Forelimb muscle (tissue), 1 donor: ENCODE results near the gene HOXA11. TPM values are rescaled to one million over a fixed set of nuclear protein-coding genes. Genes with fewer than 3 reads are reported as not detected.

Experiments
- DNase-seq: peaks from one replicate; pipeline ENCODE4 v3.0.0-alpha.2; 2013; ENCODE audit warnings: low read depth
- polyA plus RNA-seq: library from polyadenylated mRNA; unstranded; fragments of 120-200 nt; gene quantifications from one replicate; pipeline ENCODE4 v1.2.1, GENCODE V29; 2013; ENCODE audit not compliant: insufficient read length

The HOXA11 gene
- polyA plus RNA-seq, 1 donor, result 1.2 TPM

DNA sequence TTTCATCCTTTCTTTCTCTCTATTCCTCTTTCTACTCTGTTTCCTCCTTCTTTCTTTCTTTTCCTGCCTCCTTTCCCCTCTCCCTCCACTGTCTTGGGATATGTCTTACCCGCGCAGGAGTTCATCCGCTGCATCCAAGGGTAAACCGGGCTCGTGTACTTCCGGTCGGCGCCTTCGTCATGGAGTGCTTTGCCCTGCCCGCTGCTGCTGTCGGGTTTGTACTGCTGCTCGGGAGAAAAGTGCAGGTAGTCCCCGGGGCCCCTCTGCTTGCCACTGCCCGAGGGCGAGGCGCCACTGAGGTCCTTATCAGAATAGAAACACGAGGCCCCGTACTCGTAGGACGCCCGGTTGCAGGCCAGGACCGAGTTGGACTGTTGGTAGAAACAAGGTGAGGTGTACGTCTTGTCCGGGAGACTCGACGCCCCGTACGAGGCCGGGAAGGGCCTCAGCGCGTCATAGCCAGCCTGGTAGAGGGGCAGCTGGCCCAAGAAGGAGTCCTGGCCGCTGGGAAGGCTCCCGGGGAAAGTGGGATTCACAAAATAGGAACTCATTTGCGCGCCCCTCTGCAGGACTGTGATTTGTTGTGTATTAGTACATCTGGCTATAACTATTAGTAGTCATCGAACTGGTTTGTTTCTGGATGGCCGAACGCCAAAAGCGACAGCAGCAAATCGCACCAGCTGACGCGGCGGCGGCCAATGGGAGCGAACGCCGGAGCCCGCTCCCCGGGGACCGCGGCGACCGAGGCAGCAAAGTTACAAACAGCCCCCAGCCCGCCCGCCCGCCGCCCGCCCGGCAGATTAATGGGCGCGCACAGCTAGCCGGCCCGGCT, 37.6 kb downstream of the HOXA11 start, which contains the start of gene HOXA6:
Gene HOXA6, minus strand, starts transcription at position 576 of the 832 bp plus-strand sequence. Its CDS starts 25 bp downstream, at position 551.
- no peak for DNase-seq

DNA sequence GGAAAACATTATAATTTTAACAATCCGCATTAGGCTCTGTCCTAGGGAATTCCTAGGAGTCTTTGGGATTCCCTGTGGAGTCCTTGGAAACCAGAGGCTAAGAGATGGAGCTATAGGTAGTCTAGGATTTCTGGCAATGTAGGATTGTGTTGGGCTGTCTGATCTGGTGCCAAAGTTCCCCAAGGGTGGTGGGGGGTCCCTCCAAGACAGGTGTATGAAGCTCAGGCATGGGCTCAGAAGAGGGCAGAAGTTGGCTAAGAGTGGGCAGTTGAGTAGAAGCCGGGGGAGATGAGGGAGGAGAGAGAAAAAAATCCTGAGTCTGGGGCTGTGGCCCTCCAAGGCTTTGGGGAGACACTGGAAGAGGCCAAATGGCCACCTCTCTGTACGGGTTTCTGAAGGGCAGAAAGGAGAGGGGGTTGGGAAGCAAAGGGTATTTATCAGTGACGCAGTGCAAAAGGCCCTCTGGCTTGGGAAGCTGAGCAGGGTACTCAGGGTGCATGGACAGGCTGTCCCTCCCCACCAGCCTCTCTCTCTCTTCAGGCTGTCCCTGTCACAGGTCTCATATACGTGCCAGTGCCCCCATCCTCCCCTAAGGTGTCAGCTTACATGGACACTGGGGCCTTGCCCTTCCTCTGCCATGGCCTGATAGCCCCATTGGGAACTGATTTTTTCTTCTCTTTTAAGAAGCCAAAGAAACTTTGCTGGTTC, 38.4 kb downstream of the HOXA11 start:
- DNase-seq, result no peak

DNA sequence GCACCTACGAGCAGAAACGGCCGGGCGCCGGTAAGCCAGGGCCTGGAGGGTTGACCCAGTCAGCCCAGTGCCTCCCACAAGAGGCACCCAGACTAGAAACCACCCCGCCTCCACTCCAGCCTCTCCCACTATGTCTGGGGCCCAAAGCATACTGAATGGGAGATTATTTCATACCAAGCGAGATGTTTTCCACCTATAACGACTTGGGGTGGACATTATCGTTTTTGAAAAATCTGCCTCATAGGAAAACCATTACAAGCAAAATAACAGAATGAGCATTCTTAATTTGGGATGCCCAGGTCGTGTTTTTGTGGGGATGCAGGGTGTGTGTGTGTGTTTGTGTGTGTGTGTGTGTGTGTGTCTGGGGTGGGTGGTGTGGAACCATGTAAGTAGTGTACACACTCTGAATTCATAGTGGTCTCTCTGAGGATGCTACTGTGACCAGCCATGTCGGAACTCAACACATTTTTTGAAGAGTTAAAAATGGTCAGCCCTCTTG, 39.1 kb downstream of the HOXA11 start:
- no peak for DNase-seq

DNA sequence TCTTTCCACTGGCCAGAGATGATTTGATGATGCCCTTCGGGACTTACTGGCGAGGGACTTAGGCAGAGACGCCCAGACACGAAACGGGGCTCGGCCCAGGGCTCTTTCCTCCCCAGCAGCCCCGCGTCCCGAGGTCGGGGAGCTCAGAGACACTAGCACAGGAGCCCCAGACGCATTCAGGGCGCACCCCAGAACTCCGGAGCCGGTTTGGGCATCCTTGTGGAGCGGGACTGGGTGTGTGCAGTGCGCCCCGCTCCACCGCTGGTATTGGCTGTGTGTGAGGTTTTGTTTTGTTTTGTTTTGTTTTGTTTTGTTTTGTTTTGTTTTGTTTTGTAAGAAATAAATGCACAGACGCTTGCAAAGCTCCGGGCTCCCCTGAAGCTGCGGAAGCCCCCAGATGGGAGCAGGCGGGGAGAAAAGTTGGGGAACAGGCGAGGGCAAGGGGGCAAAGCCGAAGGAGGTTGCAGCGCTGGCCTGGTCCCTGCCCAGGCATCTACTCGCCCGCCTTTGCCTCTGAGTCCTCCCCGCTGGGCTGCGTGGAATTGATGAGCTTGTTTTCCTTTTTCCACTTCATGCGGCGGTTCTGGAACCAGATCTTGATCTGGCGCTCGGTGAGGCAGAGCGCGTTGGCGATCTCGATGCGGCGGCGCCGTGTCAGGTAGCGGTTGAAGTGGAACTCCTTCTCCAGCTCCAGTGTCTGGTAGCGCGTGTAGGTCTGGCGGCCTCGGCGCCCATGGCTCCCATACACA, 39.7 kb downstream of the HOXA11 start:
- DNase-seq, result no peak

DNA sequence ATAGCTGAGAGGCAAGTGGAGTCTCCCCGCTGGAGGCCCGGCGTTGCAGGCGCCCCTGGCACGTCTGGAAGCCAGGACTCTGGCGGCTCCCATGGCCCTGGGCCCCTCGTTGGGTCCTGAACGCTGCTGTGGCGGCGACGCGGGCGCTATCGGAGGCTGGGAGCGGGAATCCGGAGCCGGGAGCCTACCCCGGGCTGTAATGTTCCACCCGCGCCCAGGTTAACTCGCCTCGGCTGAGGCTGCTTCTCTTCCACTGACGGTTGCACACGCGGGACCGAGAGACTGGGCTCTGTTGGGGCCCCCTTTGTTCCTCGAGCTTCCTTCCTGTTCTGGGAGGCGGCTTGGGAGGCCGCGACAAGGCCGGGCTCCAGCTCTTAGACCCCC, 40.3 kb downstream of the HOXA11 start:
- DNase-seq, result no peak

DNA sequence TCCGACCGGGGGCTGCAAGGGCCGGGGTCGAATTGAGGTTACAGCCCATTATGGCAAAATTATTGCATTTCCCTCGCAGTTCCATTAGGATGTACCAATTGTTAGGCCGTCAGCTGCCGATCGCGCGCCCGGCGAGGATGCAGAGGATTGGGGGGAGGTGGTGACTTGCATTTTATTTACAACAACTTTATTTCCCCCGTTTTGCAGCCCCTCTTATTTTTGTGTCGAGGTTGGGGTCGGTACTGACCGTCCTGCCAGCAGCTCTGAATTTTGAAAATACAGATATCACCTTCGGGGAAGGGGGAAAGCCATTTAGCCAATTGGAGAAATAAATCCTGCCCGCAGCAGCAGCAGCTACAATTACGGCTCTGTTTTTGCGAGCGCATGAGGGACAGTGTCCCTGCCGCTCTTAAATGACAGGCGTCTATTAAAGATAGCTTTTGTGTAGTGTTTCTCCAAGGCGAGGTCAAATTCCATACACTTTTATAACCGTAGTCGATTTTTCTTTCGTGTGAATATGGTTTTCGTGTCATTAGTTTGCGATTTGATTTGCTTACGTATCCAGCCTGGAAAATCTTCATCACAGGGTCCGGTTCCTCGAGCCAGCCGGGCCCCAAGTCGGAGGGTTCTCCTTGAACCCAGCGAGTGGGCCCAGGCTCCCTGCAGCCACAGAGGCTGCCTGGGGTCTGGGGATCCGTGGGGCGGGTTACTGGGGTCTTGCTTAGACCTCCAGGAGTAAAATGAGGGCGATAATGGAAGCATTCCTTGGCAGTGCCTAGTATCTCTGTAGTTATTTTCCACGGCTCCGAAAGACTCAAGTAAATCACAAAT, 40.9 kb downstream of the HOXA11 start:
- DNase-seq, result no peak

DNA sequence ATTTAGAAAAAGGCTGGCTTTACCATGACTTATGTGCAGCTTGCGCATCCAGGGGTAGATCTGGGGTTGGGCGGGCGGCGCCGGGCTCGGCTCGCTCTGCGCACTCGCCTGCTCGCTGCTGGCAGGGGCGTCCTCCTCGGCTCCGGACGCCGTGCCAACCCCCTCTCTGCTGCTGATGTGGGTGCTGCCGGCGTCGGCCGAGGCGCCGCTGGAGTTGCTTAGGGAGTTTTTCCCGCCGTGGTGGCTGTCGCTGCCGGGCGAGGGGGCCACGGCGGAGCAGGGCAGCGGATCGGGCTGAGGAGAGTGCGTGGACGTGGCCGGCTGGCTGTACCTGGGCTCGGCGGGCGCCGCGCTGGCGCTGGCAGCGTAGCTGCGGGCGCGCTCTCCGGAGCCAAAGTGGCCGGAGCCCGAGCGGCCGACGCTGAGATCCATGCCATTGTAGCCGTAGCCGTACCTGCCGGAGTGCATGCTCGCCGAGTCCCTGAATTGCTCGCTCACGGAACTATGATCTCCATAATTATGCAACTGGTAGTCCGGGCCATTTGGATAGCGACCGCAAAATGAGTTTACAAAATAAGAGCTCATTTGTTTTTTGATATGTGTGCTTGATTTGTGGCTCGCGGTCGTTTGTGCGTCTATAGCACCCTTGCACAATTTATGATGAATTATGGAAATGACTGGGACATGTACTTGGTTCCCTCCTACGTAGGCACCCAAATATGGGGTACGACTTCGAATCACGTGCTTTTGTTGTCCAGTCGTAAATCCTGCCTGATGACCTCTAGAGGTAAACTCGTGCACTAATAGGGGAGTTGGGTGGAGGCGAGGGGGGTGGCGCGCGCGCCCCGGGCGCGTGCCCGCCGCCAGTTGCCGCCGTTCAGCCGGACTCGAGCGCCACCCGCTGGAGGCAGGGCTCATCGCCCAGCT, 41.7 kb downstream of the HOXA11 start, which contains the start of gene HOXA5:
Gene HOXA5, minus strand, starts transcription at position 659 of the 927 bp plus-strand sequence. Its CDS starts 74 bp downstream, at position 585.
- DNase-seq, result peak; percentile 88

DNA sequence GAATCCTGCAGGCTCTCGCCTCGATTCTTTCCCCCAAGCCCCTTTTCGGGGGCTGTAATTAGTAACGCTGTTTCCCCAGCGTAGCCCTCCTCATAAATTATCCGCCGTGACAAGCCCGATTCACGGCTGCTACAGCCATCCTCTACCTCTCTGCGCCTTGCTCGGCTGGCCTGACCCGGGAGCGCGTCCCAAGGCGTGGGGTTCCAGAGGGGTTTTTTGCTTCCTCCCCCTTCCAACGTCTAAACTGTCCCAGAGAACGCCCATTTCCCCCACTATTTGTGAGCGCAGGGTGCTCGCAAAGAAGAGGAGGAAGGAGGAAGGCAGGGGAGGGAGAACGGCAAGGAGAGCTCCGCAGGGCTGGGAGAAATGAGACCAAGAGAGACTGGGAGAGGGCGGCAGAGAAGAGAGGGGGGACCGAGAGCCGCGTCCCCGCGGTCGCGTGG, 42.4 kb downstream of the HOXA11 start:
- no peak for DNase-seq

DNA sequence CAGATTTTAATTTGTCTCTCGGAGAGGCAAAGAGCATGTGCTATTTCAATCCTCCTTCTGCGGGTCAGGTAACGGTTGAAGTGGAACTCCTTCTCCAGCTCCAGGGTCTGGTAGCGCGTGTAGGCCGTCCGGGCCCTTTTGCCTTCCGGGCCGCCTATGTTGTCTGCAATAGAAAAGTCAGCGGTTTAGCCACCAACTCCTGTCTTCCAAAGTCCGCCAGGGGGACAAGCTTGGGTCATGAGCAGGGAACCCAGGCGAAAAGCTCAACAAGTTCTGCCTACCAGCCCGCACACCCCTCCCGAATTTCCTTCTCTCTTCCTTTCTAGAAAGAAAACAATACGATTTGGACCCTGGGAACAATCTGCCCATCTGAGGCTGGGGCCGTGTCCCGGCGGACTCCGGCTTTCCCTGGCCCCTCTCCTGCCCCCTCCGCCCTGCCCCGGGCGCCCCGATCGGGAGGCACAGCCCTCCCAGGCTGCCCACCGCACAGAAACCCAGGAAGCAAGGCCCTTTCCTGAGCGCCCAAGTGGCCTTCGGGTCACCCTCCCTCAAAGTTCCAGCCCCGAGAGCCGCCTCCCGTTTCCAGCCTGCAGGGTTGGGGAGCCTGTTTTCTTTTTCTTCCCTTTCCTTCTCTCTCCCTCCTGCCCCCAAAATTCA, 43.0 kb downstream of the HOXA11 start:
- no peak for DNase-seq

DNA sequence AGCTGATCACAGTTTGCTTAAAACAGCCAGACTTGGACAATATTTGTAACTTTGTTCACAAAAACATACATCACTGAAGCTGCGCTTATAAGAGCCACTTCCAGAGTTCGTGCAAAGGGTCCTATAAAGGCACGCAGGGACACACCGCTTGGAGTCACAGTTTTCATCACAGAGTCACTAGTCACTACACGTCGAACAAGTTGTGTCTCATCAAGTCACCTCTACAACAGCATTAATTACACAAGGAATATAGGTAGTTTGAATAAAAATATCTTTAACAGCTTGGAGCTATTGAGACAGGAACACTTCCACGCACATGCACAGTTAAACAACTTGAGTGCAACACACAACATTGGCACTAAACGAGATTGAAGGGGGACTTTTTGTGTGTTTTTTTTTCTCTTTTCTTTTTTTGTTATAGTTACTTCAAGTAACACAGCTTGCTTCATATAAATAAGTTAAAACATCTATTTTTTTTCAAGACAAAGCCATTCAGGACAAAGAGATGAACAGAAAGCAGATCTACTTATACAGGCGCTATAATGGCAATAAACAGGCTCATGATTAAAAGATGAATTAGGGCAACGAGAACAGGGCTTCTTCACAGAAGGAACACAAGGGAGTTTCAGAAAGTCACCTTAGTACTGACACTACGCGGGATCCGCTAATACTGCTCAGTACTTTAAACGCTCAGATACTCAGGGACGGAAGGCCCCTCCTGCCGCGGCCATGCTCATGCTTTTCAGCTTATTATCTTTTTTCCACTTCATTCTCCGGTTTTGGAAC, 43.7 kb downstream of the HOXA11 start:
- no peak for DNase-seq

DNA sequence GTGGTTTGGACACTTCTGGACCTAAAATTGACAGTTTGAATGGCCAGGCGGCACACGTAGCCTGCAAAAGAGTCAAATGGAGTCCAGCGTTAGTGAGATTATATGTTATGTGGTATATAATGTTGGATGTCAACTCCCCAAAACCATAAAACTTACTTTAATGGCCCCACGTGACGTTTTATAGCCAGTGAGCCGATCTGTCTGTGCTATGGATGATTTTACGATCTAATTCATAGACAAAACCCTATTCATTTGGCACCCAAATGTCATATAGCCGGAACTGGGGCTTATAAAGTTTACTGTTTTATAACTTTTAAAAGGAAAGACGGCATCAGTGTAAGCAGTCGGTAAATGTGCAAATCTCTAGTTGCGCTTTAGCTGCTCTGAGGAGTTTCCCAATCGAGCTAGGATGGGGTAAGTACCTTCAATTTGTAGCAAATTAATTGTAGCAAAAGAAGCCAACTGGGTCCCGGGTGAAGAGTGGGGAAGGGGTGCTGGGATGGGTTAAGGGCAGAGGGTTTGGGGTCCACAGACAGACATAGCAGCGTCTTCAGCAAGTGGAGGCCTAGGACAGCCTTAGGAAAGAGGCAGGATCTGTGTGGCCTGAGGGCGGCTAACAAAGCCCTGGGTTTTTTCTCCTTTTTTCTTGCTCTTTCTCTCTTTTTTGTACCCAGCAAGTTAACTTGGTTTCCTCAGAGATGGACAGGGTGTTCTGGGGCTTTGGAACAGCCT, 44.7 kb downstream of the HOXA11 start:
- no peak for DNase-seq

DNA sequence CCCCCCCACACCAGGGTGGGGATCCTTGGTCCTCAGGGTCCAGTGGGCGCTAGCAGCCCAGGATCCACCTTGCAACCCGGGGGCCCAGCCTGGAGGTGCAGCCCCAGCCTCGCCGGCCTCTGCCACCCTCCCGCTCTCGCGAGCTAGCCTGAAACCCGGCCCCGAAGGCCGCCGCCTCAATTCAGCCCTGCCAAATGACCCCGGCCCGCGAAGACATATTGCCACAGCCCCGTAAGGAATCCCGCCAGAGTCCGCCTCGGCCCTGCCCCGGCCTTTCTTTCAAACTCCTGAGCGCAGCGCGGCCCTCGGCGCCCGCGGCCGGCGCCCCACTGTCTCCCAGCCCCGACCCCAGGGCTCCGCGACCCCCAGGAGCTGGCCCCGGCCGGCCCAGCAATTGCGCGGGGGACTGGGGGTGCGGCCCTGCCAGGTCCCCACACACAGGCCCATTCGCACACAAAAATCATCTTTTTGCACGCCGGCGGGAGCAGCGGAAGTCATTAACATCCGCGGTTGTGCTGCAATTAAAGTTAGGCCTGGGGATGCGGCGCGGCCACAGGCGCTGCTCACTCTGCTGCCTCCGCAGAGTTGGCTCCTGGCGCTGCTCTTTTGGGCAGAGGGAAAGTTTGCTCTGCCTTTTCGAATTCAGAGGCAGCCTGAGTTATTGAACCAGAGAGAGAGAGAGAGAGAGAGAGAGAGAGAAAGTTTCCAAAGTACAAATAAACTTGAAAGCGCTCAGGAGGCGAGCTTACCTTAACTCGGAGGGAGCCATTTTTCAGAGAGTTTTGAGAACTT, 45.5 kb downstream of the HOXA11 start:
- no peak for DNase-seq

DNA sequence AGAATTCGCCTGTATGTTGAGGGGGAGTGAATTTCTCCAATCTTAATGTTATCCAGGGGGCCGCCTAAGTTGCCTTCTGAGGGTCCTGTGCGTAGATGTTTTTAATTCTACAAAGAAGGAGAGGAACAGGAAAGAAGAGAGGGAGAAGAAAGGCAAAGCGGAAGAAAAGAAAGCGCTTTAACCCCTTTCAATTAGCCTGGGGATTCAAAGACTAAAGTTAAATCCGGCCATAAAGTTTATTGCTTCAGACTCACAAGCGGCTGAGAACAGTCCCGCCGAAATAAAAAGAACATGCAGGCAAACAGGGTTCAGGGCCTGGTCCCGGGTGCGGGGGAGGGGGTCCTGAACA, 46.1 kb downstream of the HOXA11 start:
- DNase-seq, result no peak

DNA sequence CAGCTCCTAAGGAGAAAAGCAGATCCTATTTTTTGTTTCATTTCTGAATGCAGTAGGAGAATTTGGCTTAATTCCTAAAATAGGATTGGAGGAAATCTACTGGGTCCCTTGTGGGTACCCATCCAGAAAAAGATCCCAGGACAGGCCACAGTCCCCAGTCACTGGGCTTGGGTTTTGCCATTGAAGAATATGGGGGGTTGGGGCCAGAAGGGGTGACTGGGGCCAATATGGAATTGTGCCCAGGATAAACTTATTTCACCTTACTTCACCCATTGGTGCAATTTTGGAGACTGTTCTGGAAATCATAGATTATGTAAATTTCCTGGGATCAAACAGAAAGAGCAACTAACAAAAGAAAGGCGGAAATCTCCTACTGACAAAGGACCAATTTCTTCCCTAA, 46.6 kb downstream of the HOXA11 start:
- DNase-seq, result no peak

DNA sequence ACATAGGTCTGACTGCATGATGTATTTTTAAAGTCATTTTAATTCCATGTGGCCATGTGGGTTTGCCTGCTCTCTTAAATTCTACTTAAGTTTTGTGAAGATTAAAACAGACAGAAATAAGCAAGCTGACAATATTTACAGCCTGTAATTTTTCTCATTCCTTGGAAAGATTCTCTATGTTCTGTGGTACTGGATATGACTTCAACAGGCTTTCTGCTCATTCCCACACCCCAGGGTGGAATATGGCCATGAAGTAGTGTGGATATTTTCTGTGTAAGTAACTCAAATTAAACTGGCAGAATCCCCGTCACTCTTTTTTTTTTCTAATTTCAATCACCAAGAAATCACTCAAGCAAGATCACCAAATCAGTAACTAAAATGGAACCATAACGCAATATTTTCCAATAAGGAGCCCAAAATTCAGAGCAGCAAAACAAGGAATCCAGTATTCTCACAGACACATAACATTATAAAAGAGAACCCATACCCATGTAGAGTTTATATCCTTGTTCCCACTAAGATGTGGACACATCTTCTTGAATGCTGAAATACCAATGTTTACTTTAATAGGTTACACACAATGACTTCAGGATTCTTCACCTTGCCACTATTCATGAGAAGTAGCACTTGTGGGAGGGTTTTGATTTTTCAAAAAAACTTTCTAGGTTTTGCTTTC, 47.3 kb downstream of the HOXA11 start:
- DNase-seq, result no peak

DNA sequence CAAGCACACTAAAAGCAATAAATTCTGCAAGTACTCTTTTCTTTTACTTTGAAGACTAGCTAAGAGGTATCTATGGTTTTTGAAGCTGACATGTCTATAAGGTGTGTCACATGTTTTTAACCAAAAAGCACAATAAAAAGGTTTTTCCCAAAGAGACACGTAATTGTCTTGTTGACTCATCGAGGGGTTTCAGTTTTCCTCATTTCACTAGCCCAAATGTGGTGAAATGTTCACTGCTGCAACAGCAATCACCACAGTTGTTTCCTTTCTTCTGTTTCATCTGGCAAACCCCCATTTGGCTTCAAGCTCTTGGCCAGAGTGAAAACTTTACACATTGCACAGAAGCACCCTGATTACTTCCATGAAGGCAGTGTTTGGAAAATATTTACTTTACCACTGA, 50.6 kb downstream of the HOXA11 start:
- no peak for DNase-seq
